ENCODE data around the gene C1QTNF1.
"Not testable (repeated sequence)": the region's sequence is repeated elsewhere in the genome, so short reads cannot be mapped to it uniquely, and the experiment has no call there.

Gene C1QTNF1

DNA sequence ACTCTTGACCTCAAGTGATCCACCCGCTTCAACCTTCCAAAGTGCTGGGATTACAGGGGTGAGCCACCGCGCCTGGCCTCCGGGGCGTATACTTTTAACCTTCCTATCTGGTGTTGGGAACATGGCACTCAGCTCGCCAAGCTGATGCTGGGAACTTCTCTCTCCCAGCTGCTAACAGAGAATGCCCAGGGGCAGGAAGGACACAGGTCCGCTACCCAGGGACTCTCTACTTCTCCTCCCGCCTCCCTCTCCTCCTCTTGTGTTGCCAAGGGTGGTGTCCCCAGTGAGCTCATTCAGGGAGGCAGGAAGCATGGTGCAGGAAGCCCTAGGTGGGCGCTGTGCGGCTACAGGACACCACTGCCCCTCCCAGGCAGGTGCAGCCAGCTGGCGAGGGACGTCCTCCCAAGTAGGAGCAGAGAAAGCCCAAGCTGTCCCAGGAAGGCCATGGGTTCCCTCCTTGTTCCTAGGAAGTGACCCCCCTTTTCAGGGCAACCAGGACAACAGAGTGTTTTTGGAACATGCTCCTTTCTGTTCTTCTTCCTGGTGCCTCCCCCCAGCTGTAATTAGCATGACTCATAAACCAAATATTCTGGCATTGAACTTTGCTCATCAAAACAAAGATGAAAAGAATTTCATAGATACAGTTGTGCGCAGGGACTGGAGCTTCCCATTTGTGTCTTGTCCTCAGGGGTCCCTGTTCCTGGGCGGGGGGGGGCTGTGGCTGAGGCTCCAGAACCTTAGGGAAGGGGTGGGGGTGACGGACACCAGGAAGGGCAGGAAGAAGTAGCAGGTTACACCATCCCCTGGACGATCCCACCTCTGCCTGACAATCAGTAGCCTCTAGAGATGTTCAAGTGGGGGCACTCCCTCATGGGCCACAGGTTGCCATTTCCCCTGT is 2.7 kb downstream of the C1QTNF1 start:
- DNase-seq: peak; percentile 81

DNA sequence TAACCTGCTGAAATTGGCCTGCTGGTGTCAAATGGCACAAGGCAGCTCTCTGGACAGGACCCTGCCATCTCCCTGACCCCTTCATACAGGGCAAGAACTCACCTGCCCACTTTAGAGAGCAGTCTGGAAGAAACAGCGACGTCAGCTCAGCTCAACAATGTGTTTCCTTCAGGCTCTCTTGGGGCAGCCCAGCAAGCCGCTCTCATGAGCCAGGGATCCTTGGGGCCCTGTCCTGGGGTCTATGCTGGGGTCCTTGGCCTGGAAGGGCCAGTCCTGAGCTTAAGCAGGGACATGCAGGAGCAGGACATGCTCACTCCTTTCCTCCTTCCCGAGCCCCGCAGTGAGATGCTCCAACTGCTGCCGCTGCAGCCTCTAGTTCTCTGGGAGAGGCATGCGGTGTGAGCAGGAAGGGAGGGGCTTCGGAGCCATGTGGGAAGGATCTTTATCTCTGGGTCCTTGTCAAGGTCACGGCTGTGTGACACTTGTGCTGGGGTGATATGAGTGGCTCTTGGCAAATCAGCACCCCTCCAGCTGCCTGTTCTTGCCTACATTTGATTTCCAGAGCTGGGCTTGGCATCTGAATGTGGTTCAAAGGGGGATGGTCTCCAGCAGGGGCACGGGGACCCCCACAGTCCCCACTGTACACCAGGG is 3.4 kb downstream of the C1QTNF1 start:
- no peak for DNase-seq

DNA sequence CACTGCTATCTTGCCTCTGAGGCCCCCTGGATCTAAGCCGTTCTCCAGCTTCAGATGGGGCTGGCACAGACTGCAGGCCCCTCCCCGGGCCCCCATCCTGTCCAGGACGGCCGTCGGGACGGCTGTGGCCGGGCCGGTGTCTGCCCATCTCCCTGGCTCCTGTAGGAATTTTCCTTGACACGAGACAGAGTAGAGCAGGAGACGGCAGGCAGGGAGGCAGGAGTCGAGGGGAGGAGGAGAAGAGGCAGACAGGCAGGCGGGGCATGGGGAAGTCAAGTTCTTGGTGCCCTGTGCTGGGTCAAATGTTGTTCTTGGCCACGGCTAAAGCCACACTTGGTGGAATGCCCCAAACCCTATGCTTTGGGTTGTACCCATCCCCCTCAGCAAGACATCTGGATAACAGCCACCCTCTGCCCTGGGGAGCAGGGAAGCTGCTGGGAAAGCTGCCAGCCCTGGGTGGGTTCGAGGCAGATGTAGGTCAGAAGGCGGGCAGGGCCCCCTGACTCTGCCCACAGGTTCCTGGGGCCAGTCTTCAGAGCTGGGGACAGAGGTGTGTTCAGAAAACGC is 4.0 kb downstream of the C1QTNF1 start:
- DNase-seq: no peak

DNA sequence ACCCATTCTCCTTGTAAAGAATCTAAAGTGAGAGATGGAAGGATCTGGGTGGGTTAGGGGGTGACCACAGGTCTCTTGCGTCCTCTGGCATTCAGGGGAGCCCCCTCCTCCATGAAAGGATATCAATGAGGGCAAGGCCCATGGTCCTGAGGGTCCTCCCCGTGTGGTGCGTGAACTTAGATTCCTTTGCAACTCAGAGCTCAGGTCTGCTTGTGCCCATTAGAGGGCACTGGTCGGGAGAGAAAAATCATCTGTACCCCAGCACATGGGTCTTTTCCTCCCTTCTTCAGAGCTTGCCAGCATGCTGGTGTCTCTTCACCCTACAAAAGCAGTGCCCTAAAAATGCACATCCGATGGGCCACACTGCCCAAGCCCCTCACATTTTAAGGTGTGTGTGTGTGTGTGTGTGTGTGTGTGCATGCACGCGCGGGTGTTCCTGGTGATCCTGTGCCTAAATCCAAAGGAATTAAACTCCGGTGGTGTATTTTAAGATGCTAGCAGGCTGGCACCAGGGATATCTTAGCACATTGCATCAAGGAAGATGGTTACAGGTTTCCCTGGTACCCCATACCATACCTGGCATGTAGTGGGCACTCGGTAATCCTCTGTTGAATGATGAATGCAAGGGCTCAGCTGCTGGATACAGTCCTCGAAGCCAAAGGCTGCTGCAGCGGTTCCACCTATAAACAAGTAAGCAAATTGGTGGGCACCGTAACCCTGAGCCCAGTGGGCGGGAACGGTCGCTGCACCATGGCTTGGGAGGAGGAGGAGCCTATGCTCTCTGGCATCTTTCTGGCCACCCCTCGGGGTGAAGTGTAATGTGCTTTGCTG is 4.7 kb downstream of the C1QTNF1 start:
- no peak for DNase-seq

DNA sequence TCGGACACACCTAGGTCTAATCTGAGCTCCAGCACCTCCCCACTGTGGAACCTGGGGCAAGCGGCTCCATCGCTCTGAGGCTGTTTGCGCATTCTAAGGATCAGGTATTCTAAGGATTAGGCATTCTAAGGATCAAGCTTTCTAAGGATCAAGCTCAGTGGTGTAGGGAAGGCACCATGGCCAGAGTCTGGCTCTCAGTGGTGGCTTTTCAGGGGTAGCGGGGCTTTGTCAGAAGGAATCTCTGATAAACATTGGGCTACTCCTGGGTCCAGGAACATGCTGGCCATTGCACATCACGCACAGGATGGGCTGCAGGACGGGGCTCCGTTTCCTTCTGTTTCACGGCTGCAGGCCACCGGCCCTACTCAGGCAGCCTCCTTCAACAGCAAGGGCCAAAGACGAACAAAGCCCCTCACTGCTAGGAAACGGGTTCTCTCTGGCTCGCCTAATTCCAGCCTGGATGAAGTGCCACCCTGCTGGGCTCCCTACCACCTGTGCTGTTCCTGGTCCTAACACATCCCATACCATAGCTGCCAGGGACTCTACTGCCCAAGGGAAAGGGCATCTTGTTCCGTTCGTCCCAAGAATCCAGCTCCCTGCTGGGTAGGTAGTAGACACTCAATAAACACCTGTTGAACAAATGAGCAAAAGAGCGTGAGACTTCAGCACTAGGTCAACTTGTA is 5.5 kb downstream of the C1QTNF1 start:
- no peak for DNase-seq

DNA sequence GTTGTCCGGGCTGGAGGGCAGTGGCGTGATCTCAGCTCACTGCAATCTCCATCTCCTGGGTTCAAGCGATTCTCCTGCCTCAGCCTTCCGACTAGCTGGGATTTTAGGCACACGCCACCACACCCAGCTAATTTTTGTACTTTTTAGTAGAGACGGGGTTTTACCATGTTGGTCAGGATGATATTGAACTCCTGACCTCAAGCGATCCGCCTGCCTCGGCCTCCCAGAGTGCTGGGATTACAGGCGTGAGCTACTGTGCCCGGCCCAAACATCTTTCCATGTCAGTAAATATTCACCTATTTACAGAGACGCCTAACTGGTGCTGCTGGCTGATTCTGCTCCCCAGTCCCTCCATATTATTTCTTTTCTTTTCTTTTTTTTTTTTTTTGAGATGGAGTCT is 6.7 kb downstream of the C1QTNF1 start:
- not testable (repeated sequence) for DNase-seq

DNA sequence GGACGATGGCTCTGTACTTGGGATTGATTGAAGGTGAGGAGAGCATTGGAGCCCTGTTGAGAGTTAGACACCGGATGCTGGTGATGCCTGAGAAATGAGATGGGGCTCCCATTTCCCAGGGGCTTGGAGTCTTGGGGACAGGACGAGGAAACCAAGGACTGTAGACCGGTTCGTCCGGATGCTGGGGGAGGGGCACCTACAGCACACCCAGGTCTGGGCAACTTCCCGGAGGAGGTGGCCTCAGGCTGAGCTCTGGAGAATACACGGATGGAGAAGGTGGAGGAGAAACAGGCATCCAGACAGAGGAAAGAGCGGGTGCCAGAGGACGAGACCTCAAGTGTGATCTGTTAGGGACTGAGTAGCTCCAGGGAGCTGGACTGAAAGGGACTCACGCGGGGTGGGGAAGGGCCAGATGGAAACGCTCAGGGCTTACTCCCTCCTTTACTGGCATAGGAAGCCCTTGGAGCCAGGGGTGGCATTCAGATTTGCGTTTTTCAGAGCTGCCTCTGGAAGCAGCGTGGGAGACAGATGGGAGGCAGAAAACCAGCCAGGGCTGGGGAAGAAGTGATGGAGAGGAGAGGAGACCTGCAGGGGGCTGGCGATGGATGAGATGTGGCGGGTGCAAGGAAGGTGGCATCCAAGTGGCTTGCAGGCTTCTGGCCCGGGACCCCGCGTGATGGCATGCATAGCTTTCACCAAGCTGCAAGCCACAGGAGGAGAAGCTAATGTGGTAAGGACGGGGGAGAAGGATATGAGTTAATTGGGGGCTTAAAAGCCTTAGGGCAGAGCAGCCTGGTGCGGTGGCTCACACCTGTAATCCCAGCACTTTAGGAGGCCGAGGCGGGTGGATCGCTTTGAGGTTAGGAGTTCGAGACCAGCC is 8.3 kb downstream of the C1QTNF1 start:
- DNase-seq: no peak

DNA sequence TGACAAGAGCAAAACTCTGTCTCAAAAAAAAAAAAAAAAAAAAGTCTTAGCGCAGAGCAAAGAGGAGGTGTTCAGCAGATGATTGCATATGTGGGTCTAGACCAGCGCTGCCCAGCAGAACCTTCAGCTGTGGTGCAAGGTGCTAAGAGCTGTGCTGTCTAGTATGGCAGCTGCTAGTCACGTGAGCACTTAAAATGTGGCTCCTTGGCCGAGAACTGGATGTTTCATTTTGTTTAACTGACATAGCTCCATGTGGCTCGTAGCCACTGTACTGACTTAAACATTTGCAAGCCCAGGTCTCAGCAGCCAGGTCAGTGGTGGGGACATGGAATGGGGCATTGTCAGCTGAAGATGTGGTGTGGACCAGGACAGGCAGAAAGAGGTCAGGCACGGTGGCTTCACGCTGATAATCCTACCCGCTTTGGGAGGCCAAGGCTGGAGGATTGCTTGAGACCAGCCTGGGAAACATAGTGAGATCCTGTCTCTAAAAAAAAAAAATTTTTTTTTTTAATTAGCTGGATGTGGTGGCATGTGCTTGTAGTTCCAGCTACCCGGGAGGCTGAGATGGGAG is 9.2 kb downstream of the C1QTNF1 start:
- DNase-seq: no peak

DNA sequence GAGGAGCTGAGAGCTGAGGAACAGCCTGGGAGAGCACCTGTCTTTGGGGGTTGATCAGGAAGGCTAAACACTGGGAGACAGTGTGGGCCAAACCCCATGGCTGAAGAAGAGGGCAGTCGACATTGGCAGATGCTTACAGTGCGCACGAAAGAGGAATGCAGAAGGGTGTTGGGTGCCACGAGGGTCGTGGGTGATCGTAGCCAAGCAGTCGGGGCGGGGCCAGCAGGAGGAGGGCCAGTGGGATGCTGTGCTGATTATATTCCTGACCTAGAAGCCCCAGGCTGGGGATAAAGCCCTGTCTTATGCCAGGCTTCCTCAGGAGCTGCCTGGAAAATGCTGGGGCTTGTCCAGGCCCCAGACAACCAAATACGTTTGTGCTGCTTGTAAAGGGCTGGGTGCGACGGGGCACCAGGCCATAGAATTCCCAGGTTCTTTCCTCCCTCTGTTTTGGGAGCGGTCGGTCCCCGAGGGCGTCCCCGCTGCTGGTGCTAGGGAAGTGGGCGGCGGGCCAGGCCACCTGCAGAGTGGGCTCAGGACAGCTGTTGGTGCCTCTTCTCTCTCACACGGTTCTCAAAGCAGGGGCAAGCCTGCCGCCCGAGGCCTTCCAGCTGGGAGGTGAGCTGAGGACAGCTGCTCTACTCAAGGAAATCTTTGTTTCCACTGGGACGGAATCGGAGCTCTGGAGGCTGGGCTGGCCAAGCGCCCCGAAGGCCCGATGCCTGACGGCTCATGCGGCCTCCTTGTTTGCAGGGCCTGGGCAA is 10.0 kb downstream of the C1QTNF1 start:
- DNase-seq: peak; percentile 86

DNA sequence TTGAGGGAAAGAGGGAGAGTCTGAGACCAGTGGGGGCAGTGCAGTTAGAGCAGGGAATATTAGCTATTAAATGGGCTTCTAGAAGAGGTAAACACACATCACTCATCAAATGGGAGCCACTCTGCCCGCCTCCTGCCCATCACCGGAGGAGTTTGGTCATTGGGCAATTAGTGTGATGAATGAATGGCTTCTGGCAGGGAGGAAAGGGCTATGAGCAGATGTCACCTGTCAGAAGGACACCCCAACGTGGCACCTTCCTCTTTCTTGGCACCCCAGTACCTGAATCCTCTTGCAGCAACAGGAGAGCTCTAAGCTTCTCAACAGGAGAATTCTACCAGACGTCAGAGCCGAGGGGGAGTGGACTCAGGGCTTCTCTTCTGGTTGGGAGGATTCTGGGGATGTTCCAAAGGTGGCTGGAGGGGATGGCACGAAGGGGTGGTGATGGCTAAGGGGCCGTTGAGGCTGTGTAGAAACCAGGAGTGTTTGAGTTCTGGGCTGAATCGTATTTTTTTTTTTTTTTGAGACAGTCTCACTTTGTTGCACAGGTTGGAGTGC is 11.0 kb downstream of the C1QTNF1 start:
- peak; percentile 14 for DNase-seq

DNA sequence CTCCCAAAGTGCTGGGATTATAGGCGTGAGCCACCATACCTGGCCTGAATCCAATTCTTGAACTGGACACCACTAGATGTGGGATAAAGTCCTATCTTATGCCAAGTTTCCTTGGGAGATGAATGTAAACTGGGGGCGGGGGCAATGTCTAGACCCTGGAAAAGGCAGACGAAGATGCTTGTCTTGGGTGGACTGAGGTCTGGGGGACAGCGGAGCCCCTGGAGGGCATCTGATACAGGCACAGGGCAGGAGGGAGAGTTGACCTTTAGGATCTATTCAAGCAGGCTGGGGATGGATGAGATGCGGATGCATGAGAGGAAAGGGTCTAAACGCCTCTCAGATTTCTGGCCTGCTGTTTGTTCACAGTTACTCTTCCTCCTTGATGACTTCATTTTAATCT is 11.7 kb downstream of the C1QTNF1 start:
- DNase-seq: no peak

DNA sequence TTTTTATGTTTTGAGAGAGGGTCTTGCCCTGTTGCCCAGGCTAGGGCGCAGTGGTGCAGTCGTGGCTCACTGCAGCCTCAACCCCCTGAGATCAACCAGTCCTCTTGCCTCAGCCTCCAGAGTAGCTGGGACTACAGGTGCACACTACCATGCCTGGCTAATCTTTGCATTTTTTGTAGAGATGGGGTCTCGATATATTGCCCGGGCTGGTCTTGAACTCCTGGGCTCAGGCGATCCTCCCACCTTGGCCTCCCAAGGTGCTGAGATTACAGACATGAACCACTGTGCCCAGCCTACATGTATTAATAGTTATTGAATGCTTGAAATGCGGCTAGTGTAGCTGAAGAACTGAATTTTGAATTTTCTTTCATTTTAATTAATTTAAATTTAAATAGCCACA is 12.2 kb downstream of the C1QTNF1 start:
- no peak for DNase-seq

DNA sequence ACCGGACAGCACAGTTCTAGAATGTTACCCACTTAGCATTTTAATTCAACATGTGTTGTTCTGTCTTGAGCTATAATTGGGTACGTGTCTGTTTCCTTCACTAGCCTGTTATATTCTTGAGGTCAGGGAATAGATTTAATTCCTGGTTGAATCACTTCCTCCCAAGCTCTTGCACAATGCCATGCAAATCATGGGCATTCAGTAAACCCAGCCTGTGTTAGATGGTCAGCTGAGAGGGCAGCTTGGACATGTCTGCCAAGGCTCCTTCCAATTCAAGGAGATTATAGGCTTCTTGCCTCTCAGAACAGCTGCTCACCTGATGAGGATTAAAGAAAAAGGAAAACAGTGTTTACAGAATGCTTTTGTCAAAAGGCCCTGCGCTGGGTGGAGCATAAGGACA is 12.6 kb downstream of the C1QTNF1 start:
- DNase-seq: no peak

DNA sequence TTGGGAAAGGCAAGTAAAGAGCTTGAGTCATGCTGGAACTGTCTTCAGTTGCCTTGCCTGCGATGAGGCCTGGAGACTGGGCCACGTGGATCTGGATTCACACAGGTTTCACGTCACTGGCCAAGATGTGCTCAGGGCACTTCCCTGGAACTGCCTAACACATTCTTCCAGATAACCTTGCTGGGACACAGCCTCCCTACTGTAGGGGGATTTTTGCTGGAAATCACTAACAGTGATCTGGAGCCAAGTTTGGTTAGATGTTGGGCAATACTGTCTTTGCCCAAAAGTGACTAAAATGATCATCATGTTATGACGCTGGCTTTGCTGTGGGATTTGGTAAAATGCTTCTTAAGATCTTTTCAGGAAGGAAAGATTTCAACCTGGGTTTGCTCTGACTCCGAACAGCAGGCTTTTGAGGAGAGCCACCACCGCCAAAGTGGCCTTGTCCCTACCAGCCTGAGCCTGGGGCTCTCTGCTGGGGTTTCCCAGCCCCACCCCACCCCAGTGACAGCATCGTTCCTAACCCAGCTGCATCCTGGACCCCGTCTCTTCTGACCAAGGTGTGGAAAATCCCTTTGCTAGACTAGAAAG is 14.7 kb downstream of the C1QTNF1 start:
- DNase-seq: no peak

DNA sequence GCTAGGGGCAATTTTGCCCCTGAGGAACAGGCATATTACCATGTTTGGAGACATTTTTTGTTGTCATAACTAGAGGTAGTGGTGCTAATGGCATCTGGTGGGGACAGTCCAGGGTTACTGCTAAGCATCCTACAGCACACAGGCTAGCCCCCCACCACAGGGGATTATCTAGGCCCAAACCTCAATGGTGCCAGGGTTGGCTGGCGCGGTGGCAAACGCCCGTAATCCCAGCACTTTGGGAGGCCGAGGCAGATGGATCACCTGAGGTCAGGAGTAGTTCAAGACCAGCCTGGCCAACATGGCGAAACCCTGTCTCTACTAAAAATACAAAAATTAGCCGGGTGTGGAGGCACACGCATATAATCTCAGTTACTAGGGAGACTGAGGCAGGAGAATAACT is 15.2 kb downstream of the C1QTNF1 start:
- no peak for DNase-seq

DNA sequence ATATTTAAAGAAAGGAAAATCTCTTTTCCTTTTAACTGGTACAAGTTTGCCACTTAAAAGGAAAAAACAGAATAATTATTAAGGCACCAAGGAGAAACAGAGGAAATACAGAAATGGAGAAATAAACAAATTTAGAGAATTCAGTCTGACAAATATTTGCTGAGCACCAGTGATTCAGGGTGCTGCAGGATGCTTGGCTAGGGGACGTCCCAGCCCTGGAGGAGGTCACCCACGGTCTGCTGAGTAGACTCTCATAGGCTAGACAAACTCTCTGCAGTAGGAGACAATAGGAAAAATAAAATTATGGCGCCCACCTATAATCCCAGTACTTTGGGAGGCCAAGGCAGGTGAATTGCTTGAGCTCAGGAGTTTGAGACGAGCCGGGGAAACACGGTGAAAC is 15.9 kb downstream of the C1QTNF1 start:
- no peak for DNase-seq

DNA sequence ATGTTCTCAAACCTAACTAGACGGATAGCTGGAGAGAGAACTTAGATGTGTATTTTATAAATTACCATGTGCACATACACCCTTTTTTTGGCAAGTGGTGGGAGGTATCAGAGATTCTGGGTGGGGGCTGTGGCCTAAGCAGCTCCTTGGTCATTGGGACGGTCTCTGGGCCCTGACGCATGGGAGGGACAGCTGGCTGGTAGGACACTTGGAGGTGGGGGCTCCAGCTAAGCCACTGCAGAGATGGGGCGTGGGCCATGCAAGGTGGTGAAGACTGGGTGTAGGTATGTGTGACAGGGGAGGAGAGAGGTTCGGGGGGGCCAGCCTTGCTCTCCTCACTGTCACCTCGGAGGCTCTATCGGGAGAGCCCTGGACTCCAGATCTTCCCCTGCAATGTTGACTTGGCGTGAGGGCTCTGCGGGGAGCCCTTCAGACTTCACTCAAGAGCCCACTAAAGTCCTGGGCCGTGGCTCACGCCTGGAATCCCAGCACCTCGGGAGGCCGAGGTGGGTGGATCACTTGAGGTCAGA is 17.1 kb downstream of the C1QTNF1 start:
- no peak for DNase-seq

DNA sequence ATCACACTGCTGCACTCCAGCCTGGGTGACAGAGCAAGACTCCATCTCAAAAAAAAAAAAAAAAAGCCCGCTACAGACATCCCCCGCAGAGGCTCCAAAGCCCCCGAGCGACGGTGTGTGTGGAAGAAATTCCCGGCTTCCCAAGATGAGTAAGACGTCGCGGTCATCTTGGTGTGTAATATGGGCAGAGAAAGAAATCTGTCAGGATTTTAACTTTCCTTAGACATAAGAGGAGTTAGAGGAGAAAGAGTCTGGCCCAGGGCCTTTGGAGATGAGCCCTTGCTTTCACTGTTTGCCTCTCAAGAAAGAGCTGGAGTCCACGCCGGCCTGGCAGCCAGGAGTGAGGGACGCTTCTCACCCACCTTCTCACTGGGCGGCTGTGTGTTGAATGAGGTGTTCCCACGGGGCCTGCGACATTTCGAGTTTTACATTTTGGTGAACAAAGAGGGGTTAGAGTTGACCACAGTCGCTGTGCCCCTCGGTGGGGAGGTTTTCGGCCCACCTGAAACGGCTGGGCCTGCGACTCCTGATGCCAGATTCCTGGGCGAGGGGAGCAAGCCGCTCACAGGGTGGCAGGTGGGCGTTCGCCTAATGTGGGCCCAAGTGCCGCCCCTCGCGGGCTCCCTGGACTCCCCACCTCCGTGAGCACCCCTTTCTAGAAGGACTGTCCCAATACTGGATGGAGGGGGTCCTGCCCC is 17.9 kb downstream of the C1QTNF1 start:
- DNase-seq: no peak

All from NCI-H146 (cell line).